Lung (tissue), 12 donors: ENCODE results near the gene ABCF3. TPM values are rescaled to one million over a fixed set of nuclear protein-coding genes. Genes with fewer than 3 reads are reported as not detected.

Source experiments
- ATAC-seq: fragments of 200-7000 bp; cut with Tn5 transposase; one replicate; pipeline ENCODE4 v1.9.1; 2020; ENCODE audit warnings: moderate number of reproducible peaks; ENCODE audit not compliant: insufficient read depth, low FRiP score
- DNase-seq, 3 donors: peaks; one replicate each; pipeline ENCODE4 v3.0.0-alpha.2; 2013 to 2017
- H3K27ac ChIP-seq, 2 donors: one replicate each; pipeline ENCODE4 v1.5.1; 2013; ENCODE audit warnings: mild to moderate bottlenecking in 2 of 2, moderate library complexity in 2 of 2, control low read depth in 1 of 2, inconsistent platforms in 1 of 2, low read depth in 1 of 2, low read length in 1 of 2
- H3K27me3 ChIP-seq, 3 donors: one replicate each; pipeline ENCODE4 v1.5.1; 2013; ENCODE audit warnings: low read length in 2 of 3; ENCODE audit not compliant: control insufficient read depth in 3 of 3, insufficient read depth in 3 of 3
- H3K36me3 ChIP-seq, 4 donors: one replicate each; pipeline ENCODE4 v1.5.1; 2013; ENCODE audit warnings: low read length in 4 of 4, mild to moderate bottlenecking in 1 of 4, moderate library complexity in 1 of 4; ENCODE audit not compliant: control insufficient read depth in 4 of 4, insufficient read depth in 4 of 4
- H3K4me1 ChIP-seq, 5 donors: one replicate each; pipeline ENCODE4 v1.5.1; 2013; ENCODE audit warnings: low read length in 5 of 5, mild to moderate bottlenecking in 2 of 5, moderate library complexity in 1 of 5; ENCODE audit not compliant: control insufficient read depth in 5 of 5, insufficient read depth in 5 of 5
- H3K4me3 ChIP-seq: one replicate; pipeline ENCODE4 v1.5.1; 2013; ENCODE audit warnings: mild to moderate bottlenecking, control low read depth, moderate library complexity
- H3K9ac ChIP-seq, 2 donors: one replicate each; pipeline ENCODE4 v1.5.1; 2013; ENCODE audit warnings: low read length in 2 of 2, control low read depth in 1 of 2; ENCODE audit not compliant: insufficient read depth in 1 of 2
- H3K9me3 ChIP-seq, 4 donors: one replicate each; pipeline ENCODE4 v1.5.1; 2013; ENCODE audit warnings: low read length in 3 of 4, mild to moderate bottlenecking in 1 of 4, moderate library complexity in 1 of 4; ENCODE audit not compliant: control insufficient read depth in 4 of 4, insufficient read depth in 3 of 4
- WGBS, 2 donors: extraction: QIAGEN DNeasy Blood & Tissue Kit; methylation state at CpG; one replicate each; pipeline ENCODE4 v1.1.7; 2013; 5-methylcytosine and 5-hydroxymethylcytosine counted together
- polyA plus RNA-seq, 2 donors: library from polyadenylated mRNA; stranded (reverse); fragments of 200-250 nt; gene quantifications; one replicate each; pipeline ENCODE4 v1.2.1, GENCODE V29; 2013
- total RNA-seq, 2 donors: library from RNA; depleted of rRNA in 1 of 2; stranded (reverse); fragments of >200 nt in 1 of 2; gene quantifications; one replicate each; pipeline ENCODE4 v1.2.1, GENCODE V29; 2014 to 2021
- TF ChIP-seq, protein P1 (sequence below): IDR thresholded peaks from 2 replicates; pipeline ENCODE4 v1.5.1; 2012; ENCODE audit warnings: mild to moderate bottlenecking; ENCODE audit errors: control extremely low read depth, extremely low read depth
- donor health status: control.
- donor health status: control.
- donor health status: Bipolar disorder and iron deficiency.
- donor health status: healthy.
- donor health status: DM: yes; HTN: yes; CAD: no.

The ABCF3 gene
- total and polyA plus RNA-seq, 4 donors: 44.7 to 81.8 (median 49.5) TPM

DNA sequence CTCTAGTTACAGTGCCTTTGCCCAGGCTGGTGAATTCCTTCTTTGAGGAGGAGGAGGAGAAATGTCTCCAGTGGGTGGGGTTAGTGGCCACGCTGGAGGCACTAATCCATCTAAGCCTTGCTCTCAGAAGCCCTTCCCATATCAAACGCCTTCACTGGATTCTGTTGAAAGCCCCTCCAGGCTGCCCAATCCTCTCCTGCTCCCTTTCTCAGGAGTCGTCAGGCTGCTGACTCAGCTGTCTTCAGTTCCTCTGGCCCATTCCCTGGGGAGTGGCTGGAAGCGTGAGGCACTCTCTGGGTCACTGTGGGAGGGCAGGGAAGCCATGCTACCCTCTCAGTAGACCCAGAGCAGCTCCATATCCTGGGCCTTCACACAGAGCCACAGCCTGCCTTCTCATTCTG is 8.7 kb upstream of the ABCF3 start:
- Histone ChIP-seq H3K9me3 (no peaks in the 10 kb centered on the region), H3K27me3 (no peaks in the 10 kb centered on the region), H3K27ac (peak overlapping the region in 1 of 2 donors; percentile 83), H3K4me3 (no peak overlapping the region), H3K9ac (peak overlapping the region in 1 of 2 donors; percentile 67), H3K36me3 (peaks cover 12 to 60% (median 54%) of the 10 kb centered on the region in 4 donors), H3K4me1 (peaks cover 0 to 30% (median 14%) of the 10 kb centered on the region in 5 donors)
- TF ChIP-seq, protein P1, sequence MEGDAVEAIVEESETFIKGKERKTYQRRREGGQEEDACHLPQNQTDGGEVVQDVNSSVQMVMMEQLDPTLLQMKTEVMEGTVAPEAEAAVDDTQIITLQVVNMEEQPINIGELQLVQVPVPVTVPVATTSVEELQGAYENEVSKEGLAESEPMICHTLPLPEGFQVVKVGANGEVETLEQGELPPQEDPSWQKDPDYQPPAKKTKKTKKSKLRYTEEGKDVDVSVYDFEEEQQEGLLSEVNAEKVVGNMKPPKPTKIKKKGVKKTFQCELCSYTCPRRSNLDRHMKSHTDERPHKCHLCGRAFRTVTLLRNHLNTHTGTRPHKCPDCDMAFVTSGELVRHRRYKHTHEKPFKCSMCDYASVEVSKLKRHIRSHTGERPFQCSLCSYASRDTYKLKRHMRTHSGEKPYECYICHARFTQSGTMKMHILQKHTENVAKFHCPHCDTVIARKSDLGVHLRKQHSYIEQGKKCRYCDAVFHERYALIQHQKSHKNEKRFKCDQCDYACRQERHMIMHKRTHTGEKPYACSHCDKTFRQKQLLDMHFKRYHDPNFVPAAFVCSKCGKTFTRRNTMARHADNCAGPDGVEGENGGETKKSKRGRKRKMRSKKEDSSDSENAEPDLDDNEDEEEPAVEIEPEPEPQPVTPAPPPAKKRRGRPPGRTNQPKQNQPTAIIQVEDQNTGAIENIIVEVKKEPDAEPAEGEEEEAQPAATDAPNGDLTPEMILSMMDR: no peak
- DNase-seq: peak in 1 of 3 donors; percentile 16
- ATAC-seq: no peak
- 43 to 48% methylated on average over 4 of the region's 4 CpGs for WGBS, 2 donors

- ATAC-seq (no peak), DNase-seq (no peak)
- no peaks in the 10 kb centered on the region for H3K9me3 ChIP-seq
- H3K36me3 ChIP-seq: peaks cover 17 to 64% (median 57%) of the 10 kb centered on the region in 4 donors
- H3K27ac ChIP-seq: no peak overlapping the region
- peaks cover 0 to 30% (median 14%) of the 10 kb centered on the region in 5 donors for H3K4me1 ChIP-seq
- no peak overlapping the region for H3K4me3 ChIP-seq
- H3K9ac ChIP-seq: no peak overlapping the region
- TF ChIP-seq, protein P1: no peak
- 91 to 98% methylated on average over 14 of the region's 14 CpGs for WGBS, 2 donors
- H3K27me3 ChIP-seq: no peaks in the 10 kb centered on the region
These were observed 8.2 kb upstream of the ABCF3 start for GRCh38 chr3:184177767-184178306.

DNA sequence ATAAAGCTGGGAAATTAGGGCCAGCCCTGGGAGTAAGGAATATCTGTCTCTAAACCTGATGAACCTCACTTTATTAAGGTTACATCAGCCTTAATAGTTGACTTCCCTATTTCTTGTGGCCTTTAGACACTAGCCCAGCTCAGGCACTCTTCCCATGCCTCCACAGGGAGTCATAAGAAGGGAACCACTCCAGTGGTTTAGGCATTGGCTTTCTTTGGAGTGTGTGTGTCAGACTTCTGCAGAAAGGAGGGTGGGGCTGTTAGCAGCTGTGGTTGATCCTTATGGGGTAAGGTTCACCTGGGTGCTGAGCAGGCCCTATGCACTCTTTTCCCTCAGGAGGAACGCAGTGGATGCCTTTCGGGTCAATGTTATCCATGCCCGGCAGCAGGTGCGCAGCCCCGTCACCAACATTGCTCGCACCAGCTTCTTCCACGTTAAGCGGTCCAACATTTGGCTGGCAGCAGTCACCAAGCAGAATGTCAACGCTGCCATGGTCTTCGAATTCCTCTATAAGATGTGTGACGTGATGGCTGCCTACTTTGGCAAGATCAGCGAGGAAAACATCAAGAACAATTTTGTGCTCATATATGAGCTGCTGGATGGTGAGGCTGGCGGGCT is 7.4 kb upstream of the ABCF3 start:
- WGBS, 2 donors: 96 to 98% methylated on average over 13 of the region's 13 CpGs
- DNase-seq (no peak), ATAC-seq (no peak)
- H3K27ac ChIP-seq: no peak overlapping the region
- H3K36me3 ChIP-seq: peaks cover 19 to 72% (median 59%) of the 10 kb centered on the region in 4 donors
- no peaks in the 10 kb centered on the region for H3K9me3 ChIP-seq
- H3K9ac ChIP-seq: no peak overlapping the region
- H3K4me3 ChIP-seq: no peak overlapping the region
- H3K27me3 ChIP-seq: no peaks in the 10 kb centered on the region
- H3K4me1 ChIP-seq: peaks cover 0 to 30% (median 14%) of the 10 kb centered on the region in 5 donors
- TF ChIP-seq, protein P1: no peak
